Mucosa of descending colon (tissue), 3 donors: ENCODE results near the gene GJA5. TPM values are rescaled to one million over a fixed set of nuclear protein-coding genes. Genes with fewer than 3 reads are reported as not detected.

Experiments
- ATAC-seq: fragments of 200-7000 bp; cut with Tn5 transposase; one replicate; pipeline ENCODE4 v1.9.1; 2020; ENCODE audit warnings: mild to moderate bottlenecking, moderate library complexity
- DNase-seq, 3 donors: peaks; one replicate each; pipeline ENCODE4 v3.0.0-alpha.2; 2020
- H3K36me3 ChIP-seq: fragments of 200-600 bp; one replicate; pipeline ENCODE4 v1.8.0; 2021; ENCODE audit warnings: low read depth, mild to moderate bottlenecking
- H3K4me1 ChIP-seq: fragments of 200-600 bp; one replicate; pipeline ENCODE4 v1.8.0; 2021; ENCODE audit warnings: low read depth, mild to moderate bottlenecking
- H3K4me3 ChIP-seq: fragments of 200-600 bp; one replicate; pipeline ENCODE4 v1.8.0; 2021; ENCODE audit warnings: mild to moderate bottlenecking
- H3K9me3 ChIP-seq: fragments of 200-600 bp; one replicate; pipeline ENCODE4 v1.8.0; 2021; ENCODE audit warnings: mild to moderate bottlenecking
- CTCF ChIP-seq: fragments of 200-600 bp; IDR thresholded peaks from one replicate; pipeline ENCODE4 v1.8.0; 2022; ENCODE audit warnings: antibody characterized with exemption, mild to moderate bottlenecking
- intact Hi-C, 2 donors: fragments of 100-400 bp; cut with DNase I in 1 of 2; cut with micrococcal nuclease in 1 of 2; formaldehyde crosslinking; loops; one replicate each; pipeline versions ENCODE4 v1.11.0 to v1.11.1; 2022; cut with DNase I, micrococcal nuclease
- total RNA-seq, 3 donors: library from RNA; stranded (reverse); fragmentation: NEBNext Ultra II Directional in 2 of 3; extraction: Animal tissue kit (Norgen Biotek cat#: 25700) in 2 of 3; gene quantifications; one replicate each; pipeline versions ENCODE4 v1.2.1 to v1.2.4, GENCODE V29; 2021 to 2023
- donor health status: DM: no; HTN: no; CAD: no; lungs with moderate emphysema.
- donor health status: DM: no; HTN: no; CAD: no.
- donor health status: DM: no; HTN: yes; CAD: no.

GJA5 gene
- total RNA-seq, 3 donors from 2014 or later, result 1.3 to 7.7 (median 3.0) TPM

GRCh38 chr1:147762233-147763024 lies 2.0 kb upstream of the GJA5 start:
- DNase-seq, result no peak
- no peak for TF ChIP-seq CTCF
- peak; percentile 31 for ATAC-seq
- no peaks in the 10 kb centered on the region for H3K4me1 ChIP-seq
- intact Hi-C loops, result no loop called here
- H3K9me3 ChIP-seq, result no peaks in the 10 kb centered on the region
- no peaks in the 10 kb centered on the region for H3K36me3 ChIP-seq
- H3K4me3 ChIP-seq, result no peak overlapping the region

GRCh38 chr1:147758379-147759100 lies 1.9 kb downstream of the GJA5 start:
- intact Hi-C loops, result no loop called here

GRCh38 chr1:147757015-147757990 lies 3.1 kb downstream of the GJA5 start:
- intact Hi-C loops, result no loop called here
- no peaks in the 10 kb centered on the region for H3K36me3 ChIP-seq
- no peak for TF ChIP-seq CTCF
- ATAC-seq, result peak; percentile 25
- no peaks in the 10 kb centered on the region for H3K9me3 ChIP-seq
- no peak for DNase-seq
- H3K4me3 ChIP-seq, result no peak overlapping the region
- H3K4me1 ChIP-seq, result no peaks in the 10 kb centered on the region

More at GRCh38 chr1:147758379-147759100, 1.9 kb downstream of the GJA5 start:
- no peak overlapping the region for H3K4me3 ChIP-seq
- ATAC-seq, result no peak
- no peaks in the 10 kb centered on the region for H3K36me3 ChIP-seq
- no peaks in the 10 kb centered on the region for H3K4me1 ChIP-seq
- H3K9me3 ChIP-seq, result no peaks in the 10 kb centered on the region
- DNase-seq, result no peak
- TF ChIP-seq CTCF, result no peak

- no peak overlapping the region for H3K4me3 ChIP-seq
- H3K9me3 ChIP-seq, result no peaks in the 10 kb centered on the region
- intact Hi-C loops, result no loop called here
- DNase-seq (no peak), ATAC-seq (no peak)
- TF ChIP-seq CTCF, result no peak
- H3K4me1 ChIP-seq, result no peaks in the 10 kb centered on the region
- no peaks in the 10 kb centered on the region for H3K36me3 ChIP-seq
Observed at GRCh38 chr1:147756341-147756740, 4.1 kb downstream of the GJA5 start.

GRCh38 chr1:147754661-147755060 lies 5.7 kb downstream of the GJA5 start:
- Histone ChIP-seq H3K9me3 (no peaks in the 10 kb centered on the region), H3K4me1 (no peaks in the 10 kb centered on the region), H3K4me3 (no peak overlapping the region), H3K36me3 (no peaks in the 10 kb centered on the region)
- intact Hi-C loops, result no loop called here
- TF ChIP-seq CTCF, result no peak
- ATAC-seq (no peak), DNase-seq (no peak)
